HG03159 (cell line): ENCODE results near the gene CXCL14.
"Not testable (repeated sequence)": the region's sequence is repeated elsewhere in the genome, so short reads cannot be mapped to it uniquely, and the experiment has no call there.

ENCODE experiments used
- ATAC-seq: cut with Tn5 transposase; IDR thresholded peaks from one replicate; pipeline ENCODE4 v1.9.1; 2021; ENCODE audit warnings: mild to moderate bottlenecking, moderate library complexity; ENCODE audit not compliant: unreplicated experiment

Gene CXCL14

GRCh38 chr5:135546912-135547311 is 31.9 kb downstream of the CXCL14 start:
- no peak for ATAC-seq

- no peak for ATAC-seq
Observed at GRCh38 chr5:135546101-135546500, 32.7 kb downstream of the CXCL14 start.

- ATAC-seq = no peak
Observed at GRCh38 chr5:135545099-135545498, 33.7 kb downstream of the CXCL14 start.

GRCh38 chr5:135543485-135544304 is 35.1 kb downstream of the CXCL14 start:
- no peak for ATAC-seq

- no peak for ATAC-seq
Observed at GRCh38 chr5:135543001-135543484, 35.7 kb downstream of the CXCL14 start.

GRCh38 chr5:135541807-135542502 is 36.8 kb downstream of the CXCL14 start:
- ATAC-seq = no peak

DNA sequence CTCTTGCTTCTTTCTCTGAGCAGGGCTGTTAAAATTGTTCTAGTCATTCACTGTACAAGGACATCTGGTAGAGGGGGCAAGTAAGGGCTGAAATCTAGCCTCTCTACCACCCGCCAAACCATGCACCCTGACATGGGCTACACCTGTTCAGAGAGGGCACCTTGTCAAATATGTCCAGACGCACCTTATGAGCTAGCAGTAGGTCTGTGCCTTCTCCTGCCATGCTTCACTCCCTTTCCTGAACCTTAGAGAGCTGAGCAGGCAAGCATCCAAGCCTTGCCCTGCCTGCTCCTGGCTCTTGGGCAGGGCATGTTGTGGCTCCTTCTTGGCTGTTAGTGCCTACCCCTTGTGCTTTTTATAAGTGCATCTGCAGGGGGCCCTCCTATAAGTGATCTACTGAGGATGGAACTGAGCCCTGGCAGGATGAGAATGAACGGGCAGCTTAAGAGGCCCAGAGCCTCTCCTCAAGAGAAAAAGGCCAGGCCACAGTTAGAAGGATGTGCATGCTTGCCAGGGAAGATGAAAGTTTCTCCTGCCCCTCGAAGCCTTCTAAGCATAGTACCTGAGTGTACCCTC is 39.3 kb downstream of the CXCL14 start:
- ATAC-seq = no peak

DNA sequence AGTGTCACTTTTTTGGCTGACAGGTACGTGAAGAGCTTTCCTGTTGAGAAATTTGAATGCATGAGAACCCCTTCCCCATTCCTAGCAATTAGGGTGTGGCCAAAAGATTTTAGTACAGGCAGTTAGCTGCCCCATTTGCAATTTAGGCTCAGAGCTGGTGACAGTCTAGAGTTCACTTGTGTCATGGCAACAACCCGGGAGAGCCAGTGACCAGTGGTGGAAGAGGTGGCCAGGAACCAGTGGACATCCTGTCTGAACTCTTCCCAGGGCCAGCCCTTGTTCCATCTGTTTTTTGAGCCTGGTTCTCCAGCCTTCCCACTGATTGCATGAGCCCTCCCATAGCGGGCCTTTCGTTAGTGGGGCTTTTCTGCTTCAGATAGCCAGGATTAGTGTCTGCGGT is 40.5 kb downstream of the CXCL14 start:
- no peak for ATAC-seq

DNA sequence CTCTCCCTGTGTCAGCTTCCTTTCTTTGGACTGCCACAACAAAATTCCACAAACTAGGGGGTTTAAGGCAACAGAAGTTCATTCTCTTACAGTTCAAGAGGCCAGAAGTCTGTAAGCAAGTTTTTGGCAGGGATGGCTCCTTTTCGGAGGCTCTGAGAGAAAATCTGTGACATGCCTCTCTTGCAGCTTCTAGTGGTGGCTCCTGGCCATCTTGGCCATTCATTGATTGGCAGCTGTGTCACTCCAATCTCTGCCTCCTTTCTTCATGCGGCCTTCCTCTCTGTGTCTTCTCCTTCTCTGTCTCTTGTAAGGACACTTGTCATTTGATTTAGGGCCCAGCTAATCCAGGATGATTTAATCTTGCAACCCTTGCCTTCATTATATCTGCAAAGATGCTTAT is 41.0 kb downstream of the CXCL14 start:
- ATAC-seq = no peak

DNA sequence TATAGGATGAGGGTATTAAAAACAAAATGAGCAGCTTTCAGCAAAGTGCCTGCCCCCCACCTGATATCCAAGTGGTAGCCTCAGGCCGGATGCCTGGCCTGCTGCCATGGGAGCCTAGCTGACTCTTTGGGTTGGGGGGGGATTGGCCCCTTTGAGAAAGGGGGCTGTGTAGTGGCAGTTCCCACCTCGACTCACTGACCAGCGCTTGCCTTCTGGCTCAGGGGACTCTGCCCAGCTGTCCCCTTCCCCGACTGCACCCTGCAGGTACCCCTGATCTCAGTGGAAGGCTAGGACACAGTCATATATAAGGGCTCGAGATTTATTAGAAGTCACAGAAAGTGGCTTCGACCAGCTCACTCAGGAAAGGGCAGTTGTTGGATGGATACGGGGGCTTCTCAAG is 41.5 kb downstream of the CXCL14 start:
- ATAC-seq = no peak

- no peak for ATAC-seq
Observed at GRCh38 chr5:135535820-135536801, 42.7 kb downstream of the CXCL14 start, which contains the start of gene NEUROG1. TSS of gene NEUROG1 (minus strand) at chr5:135535964. CDS start at chr5:135535690, 274 bp downstream.

GRCh38 chr5:135535420-135535819 is 43.4 kb downstream of the CXCL14 start:
- no peak for ATAC-seq

- no peak for ATAC-seq
Observed at GRCh38 chr5:135534609-135535419, 44.0 kb downstream of the CXCL14 start.

GRCh38 chr5:135533794-135534193 is 45.0 kb downstream of the CXCL14 start:
- ATAC-seq = no peak

DNA sequence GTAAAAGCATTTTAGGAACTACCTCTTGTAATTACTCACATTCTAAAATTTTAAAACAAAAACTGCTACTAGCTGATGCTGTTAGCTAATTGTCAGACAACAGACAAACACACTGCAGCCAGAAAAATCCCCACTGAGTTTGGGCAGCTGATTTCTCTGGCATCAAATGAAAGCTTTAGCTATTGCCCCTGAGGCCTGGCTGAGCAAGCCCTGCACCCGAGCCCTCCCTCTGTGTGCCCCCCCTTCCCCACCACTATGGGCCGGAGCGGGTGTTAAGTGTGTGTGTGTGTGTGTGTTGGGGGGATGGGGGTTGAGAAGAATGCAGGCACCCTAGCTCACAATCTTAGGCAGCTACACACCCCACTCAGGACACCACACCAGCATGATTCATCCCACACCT is 45.5 kb downstream of the CXCL14 start:
- no peak for ATAC-seq

DNA sequence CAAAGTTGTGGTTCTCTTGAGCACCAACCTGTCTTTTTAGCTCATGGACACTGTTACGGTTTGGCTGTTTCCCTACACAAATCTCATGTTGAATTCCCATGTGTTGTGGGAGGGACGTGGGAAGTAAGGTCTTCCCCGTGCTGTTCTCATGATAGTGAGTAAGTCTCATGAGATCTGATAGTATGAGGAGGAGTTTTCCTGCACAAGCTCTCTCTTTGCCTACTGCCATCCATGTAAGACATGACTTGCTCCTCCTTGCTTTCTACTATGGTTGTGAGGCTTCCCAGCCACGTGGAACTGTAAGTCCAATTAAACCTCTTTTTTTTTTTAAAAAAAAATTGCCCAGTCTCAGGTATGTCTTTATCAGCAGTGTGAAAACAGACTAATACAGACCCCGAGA is 49.2 kb downstream of the CXCL14 start:
- not testable (repeated sequence) for ATAC-seq

GRCh38 chr5:135526924-135527323 is 51.9 kb downstream of the CXCL14 start:
- no peak for ATAC-seq

DNA sequence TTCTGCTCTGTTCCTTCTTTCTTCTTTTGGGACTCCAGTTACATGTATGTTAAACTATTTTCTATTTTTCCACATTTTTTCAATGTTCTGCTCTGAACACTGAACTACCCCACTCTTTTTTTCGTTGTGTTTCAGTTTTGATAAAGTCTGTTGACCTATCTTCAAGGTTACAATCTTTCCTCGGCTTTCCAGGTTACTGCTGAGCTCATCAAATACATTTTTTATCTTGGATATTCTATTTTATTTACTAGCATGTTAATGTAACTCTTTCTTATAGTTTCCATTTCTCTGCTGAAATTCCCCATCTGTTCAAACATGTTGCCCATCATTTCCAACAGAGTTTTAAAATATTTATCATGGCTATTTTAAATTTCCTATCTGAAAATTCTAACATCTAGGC is 56.8 kb downstream of the CXCL14 start:
- ATAC-seq = no peak
